ENCODE measurements around the gene GARRE1. TPM values are rescaled to one million over a fixed set of nuclear protein-coding genes. Genes with fewer than 3 reads are reported as not detected.

The GARRE1 gene
- polyA plus RNA-seq, 1 donor from 2014 or later: 15.9 TPM

GRCh38 chr19:34214040-34214439 lies 40.3 kb upstream of the GARRE1 start:
- H4K20me1 ChIP-seq (ENCODE audit: insufficient read depth): no peaks in the 10 kb centered on the region

GRCh38 chr19:34215006-34215665 lies 39.2 kb upstream of the GARRE1 start:
- Histone ChIP-seq H3K79me2 (replicated peaks; ENCODE audit: insufficient read depth, low read length) (no peaks in the 10 kb centered on the region), H3F3A (ENCODE audit: insufficient read depth, low read length, poor library complexity, severe bottlenecking) (no peaks in the 10 kb centered on the region), H3K36me3 (ENCODE audit: insufficient read depth, low read length) (peaks cover 6% of the 10 kb centered on the region), H3K9me3 (ENCODE audit: low read length) (no peaks in the 10 kb centered on the region), H2AFZ (ENCODE audit: low read depth, low read length) (no peak overlapping the region), H3K27me3 (ENCODE audit: insufficient read depth, low read depth, low read length) (no peaks in the 10 kb centered on the region), H3K9me2 (ENCODE audit: insufficient read depth, low read length) (no peaks in the 10 kb centered on the region), H3K9ac (ENCODE audit: low read length) (no peak overlapping the region), H4K20me1 (ENCODE audit: insufficient read depth) (no peaks in the 10 kb centered on the region), H3K4me2 (ENCODE audit: low read length) (no peak overlapping the region), H3K4me3 (ENCODE audit: low read length) (no peak overlapping the region), H3K27ac (ENCODE audit: low read length) (no peak overlapping the region)
- no peak for TF ChIP-seq REST (IDR thresholded peaks at IDR 0.05; ENCODE audit: borderline replicate concordance)
- no peak for TF ChIP-seq TAF1 (IDR thresholded peaks at IDR 0.05; ENCODE audit: low read depth)
- no peak for TF ChIP-seq EZH2 (IDR thresholded peaks at IDR 0.05; ENCODE audit: borderline replicate concordance, insufficient read depth, low read length, poor library complexity, severe bottlenecking)
- TF ChIP-seq SMC3 (conservative IDR thresholded peaks at IDR 0.05; ENCODE audit: poor library complexity): no peak
- no peak for TF ChIP-seq CTCF (IDR thresholded peaks at IDR 0.05; ENCODE audit: poor library complexity, severe bottlenecking)

More at GRCh38 chr19:34214040-34214439, 40.3 kb upstream of the GARRE1 start:
- Histone ChIP-seq H3K27me3 (ENCODE audit: insufficient read depth, low read depth, low read length) (no peaks in the 10 kb centered on the region), H3K9me3 (ENCODE audit: low read length) (no peaks in the 10 kb centered on the region), H3K36me3 (ENCODE audit: insufficient read depth, low read length) (peaks cover 6% of the 10 kb centered on the region), H3F3A (ENCODE audit: insufficient read depth, low read length, poor library complexity, severe bottlenecking) (no peaks in the 10 kb centered on the region), H3K4me2 (ENCODE audit: low read length) (no peak overlapping the region), H3K9me2 (ENCODE audit: insufficient read depth, low read length) (no peaks in the 10 kb centered on the region), H3K79me2 (replicated peaks; ENCODE audit: insufficient read depth, low read length) (no peaks in the 10 kb centered on the region), H3K9ac (ENCODE audit: low read length) (no peak overlapping the region), H3K4me3 (ENCODE audit: low read length) (no peak overlapping the region), H2AFZ (ENCODE audit: low read depth, low read length) (no peak overlapping the region), H3K27ac (ENCODE audit: low read length) (no peak overlapping the region)
- TF ChIP-seq RAD21 (conservative IDR thresholded peaks at IDR 0.05): no peak
- TF ChIP-seq EP300 (conservative IDR thresholded peaks at IDR 0.05; ENCODE audit: poor library complexity, severe bottlenecking): no peak
- TF ChIP-seq MXI1 (conservative IDR thresholded peaks at IDR 0.05; ENCODE audit: poor library complexity, severe bottlenecking): no peak
- no peak for TF ChIP-seq CTCF (IDR thresholded peaks at IDR 0.05; ENCODE audit: poor library complexity, severe bottlenecking)
- TF ChIP-seq SMC3 (conservative IDR thresholded peaks at IDR 0.05; ENCODE audit: poor library complexity): no peak
- no peak for TF ChIP-seq EZH2 (IDR thresholded peaks at IDR 0.05; ENCODE audit: borderline replicate concordance, insufficient read depth, low read length, poor library complexity, severe bottlenecking)
- TF ChIP-seq REST (IDR thresholded peaks at IDR 0.05; ENCODE audit: borderline replicate concordance): no peak
- no peak for TF ChIP-seq TAF1 (IDR thresholded peaks at IDR 0.05; ENCODE audit: low read depth)
- TF ChIP-seq POLR2AphosphoS5 (IDR thresholded peaks at IDR 0.05): no peak
